ENCODE data around the gene NRDC. TPM values are rescaled to one million over a fixed set of nuclear protein-coding genes. Genes with fewer than 3 reads are reported as not detected.

Gene NRDC
- total RNA-seq, 1 donor from 2014 or later = 155 TPM

- Mint-ChIP-seq H3K4me1 (peaks cover 21% of the 10 kb centered on the region), H3K27ac (ENCODE audit: unreplicated experiment) (no peak overlapping the region), H3K27me3 (ENCODE audit: low read depth) (peaks cover 56% of the 10 kb centered on the region), H3K4me3 (no peak overlapping the region), H3K36me3 (ENCODE audit: low read depth) (no peaks in the 10 kb centered on the region), H3K9me3 (no peaks in the 10 kb centered on the region)
- TF ChIP-seq CTCF (conservative IDR thresholded peaks at IDR 0.05) = no peak
- DNase-seq (ENCODE audit: low read depth, low spot score) = no peak
Measured at GRCh38 chr1:51922040-51922439, 43.5 kb upstream of the NRDC start.

GRCh38 chr1:51920130-51920529 lies 41.6 kb upstream of the NRDC start:
- no peaks in the 10 kb centered on the region for H3K9me3 Mint-ChIP-seq
- DNase-seq (ENCODE audit: low read depth, low spot score) = no peak
- TF ChIP-seq CTCF (conservative IDR thresholded peaks at IDR 0.05) = no peak
- H3K27ac Mint-ChIP-seq (ENCODE audit: unreplicated experiment) = no peak overlapping the region
- peaks cover 69% of the 10 kb centered on the region for H3K27me3 Mint-ChIP-seq (ENCODE audit: low read depth)
- no peaks in the 10 kb centered on the region for H3K36me3 Mint-ChIP-seq (ENCODE audit: low read depth)
- H3K4me3 Mint-ChIP-seq = no peak overlapping the region
- H3K4me1 Mint-ChIP-seq = peaks cover 21% of the 10 kb centered on the region

GRCh38 chr1:51919684-51920083 lies 41.2 kb upstream of the NRDC start:
- no peaks in the 10 kb centered on the region for H3K36me3 Mint-ChIP-seq (ENCODE audit: low read depth)

GRCh38 chr1:51916587-51917405 lies 38.3 kb upstream of the NRDC start:
- no peak for DNase-seq (ENCODE audit: low read depth, low spot score)
- peaks cover 82% of the 10 kb centered on the region for H3K27me3 Mint-ChIP-seq (ENCODE audit: low read depth)
- no peaks in the 10 kb centered on the region for H3K9me3 Mint-ChIP-seq
- no peak overlapping the region for H3K27ac Mint-ChIP-seq (ENCODE audit: unreplicated experiment)
- H3K4me3 Mint-ChIP-seq = no peak overlapping the region
- no peak for TF ChIP-seq CTCF (conservative IDR thresholded peaks at IDR 0.05)
- H3K4me1 Mint-ChIP-seq = peaks cover 21% of the 10 kb centered on the region
- no peaks in the 10 kb centered on the region for H3K36me3 Mint-ChIP-seq (ENCODE audit: low read depth)

More at GRCh38 chr1:51919684-51920083, 41.2 kb upstream of the NRDC start:
- DNase-seq (ENCODE audit: low read depth, low spot score) = peak; percentile 3
- H3K27me3 Mint-ChIP-seq (ENCODE audit: low read depth) = peaks cover 74% of the 10 kb centered on the region
- no peak for TF ChIP-seq CTCF (conservative IDR thresholded peaks at IDR 0.05)
- H3K4me1 Mint-ChIP-seq = peaks cover 21% of the 10 kb centered on the region
- no peak overlapping the region for H3K27ac Mint-ChIP-seq (ENCODE audit: unreplicated experiment)
- H3K9me3 Mint-ChIP-seq = no peaks in the 10 kb centered on the region
- H3K4me3 Mint-ChIP-seq = peak overlapping the region; percentile 0

GRCh38 chr1:51915951-51916350 lies 37.4 kb upstream of the NRDC start:
- no peaks in the 10 kb centered on the region for H3K36me3 Mint-ChIP-seq (ENCODE audit: low read depth)
- H3K4me1 Mint-ChIP-seq = peaks cover 19% of the 10 kb centered on the region
- no peak overlapping the region for H3K27ac Mint-ChIP-seq (ENCODE audit: unreplicated experiment)

More at GRCh38 chr1:51915951-51916350, 37.4 kb upstream of the NRDC start:
- Mint-ChIP-seq H3K9me3 (no peaks in the 10 kb centered on the region), H3K4me3 (no peak overlapping the region), H3K27me3 (ENCODE audit: low read depth) (peaks cover 81% of the 10 kb centered on the region)
- no peak for DNase-seq (ENCODE audit: low read depth, low spot score)
- no peak for TF ChIP-seq CTCF (conservative IDR thresholded peaks at IDR 0.05)
